Stimulated activated CD8-positive, alpha-beta memory T cell treated with anti-CD3 and anti-CD28 coated beads, Interleukin-4, amount 100 ng/mL, for 4 hours (primary cell): ENCODE results near the gene CACNA2D4.

ENCODE experiments used
- DNase-seq, 2 donors: peaks; one replicate each; pipeline ENCODE4 v3.0.0-alpha.2; 2020; ENCODE audit warnings: low read depth in 2 of 2, low spot score in 1 of 2

CACNA2D4 gene

GRCh38 chr12:1933342-1934051 is 15.0 kb upstream of the CACNA2D4 start:
- DNase-seq = no peak

- DNase-seq = no peak
These were observed 13.9 kb upstream of the CACNA2D4 start for GRCh38 chr12:1932264-1932777.

GRCh38 chr12:1931642-1932041 is 13.2 kb upstream of the CACNA2D4 start:
- DNase-seq = no peak

DNA sequence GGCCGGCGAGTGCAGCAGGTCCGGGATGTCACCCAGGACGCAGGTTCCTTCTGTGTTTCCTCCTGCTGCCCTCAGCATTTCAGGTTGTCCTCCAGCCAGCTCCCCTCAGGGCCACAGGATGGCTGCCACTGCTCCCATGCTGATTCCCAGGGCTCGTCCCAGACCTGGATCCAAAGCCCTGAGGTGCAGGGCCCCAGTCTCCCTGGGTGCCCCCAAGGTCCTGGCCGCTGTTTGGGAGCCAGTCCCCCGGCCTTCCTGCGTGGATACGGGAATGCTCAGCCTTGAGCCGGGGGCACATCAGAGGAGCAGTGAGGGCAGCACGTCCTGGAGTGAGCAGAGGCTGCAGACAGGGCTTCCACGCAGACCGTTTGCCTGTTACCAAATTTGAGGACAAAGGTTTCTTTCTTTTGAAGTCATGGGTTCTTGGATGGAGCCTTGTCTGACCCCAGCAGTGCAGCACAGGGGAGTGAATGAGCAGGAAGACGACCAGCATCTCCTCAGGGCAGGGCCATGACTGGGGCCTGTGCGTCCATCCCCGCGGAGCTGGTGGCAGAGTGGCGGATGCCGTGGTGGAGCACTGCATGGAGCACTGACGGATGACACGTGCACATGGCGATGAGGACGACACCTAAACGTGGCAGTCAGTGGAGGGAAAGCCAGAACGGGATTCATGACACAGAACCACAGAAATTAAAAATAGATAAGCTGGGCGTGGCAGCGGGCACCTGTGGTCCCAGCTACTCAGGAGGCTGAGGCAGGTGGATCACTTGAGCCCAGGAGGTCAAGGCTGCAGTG is 12.5 kb upstream of the CACNA2D4 start:
- DNase-seq = no peak

DNA sequence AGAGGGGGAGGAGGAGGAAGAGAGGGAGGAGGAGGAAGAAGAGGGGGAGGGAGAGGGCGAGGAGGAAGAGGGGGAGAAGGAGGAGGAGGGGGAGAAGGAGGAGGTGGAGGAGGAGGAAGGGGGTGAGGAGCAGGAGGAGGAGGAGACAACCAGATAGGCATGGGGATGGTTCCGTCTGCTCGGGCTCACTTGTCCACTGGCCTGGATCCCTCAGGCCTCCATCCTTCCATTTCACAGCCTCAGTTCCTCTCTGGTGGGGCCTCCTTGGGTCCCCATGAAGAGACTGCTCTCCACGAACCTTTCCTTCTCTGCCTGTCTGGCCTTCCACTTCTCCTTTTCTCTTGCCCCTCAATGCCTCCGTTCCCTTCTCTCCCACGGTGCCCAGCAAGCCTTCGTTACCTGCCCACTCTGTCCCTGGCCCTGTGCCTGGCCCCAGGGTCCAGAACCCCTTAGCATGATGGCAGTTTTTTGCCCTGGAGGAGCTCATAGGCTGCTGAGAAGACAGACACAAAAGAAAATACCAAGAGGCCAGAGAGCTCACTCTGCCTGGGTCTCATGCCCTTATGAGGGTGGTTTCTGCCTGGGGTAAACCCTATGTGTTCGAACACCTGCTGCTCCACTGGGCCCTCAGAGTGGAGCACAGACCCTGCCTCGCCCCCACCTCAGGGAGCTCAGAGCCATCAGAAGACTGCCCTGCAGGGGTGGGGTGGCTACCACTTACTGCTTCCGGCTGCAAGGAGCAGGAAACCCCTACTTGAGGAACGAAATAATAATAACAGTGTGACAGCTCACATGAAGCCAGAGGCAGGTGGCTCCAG is 11.7 kb upstream of the CACNA2D4 start:
- no peak for DNase-seq

DNA sequence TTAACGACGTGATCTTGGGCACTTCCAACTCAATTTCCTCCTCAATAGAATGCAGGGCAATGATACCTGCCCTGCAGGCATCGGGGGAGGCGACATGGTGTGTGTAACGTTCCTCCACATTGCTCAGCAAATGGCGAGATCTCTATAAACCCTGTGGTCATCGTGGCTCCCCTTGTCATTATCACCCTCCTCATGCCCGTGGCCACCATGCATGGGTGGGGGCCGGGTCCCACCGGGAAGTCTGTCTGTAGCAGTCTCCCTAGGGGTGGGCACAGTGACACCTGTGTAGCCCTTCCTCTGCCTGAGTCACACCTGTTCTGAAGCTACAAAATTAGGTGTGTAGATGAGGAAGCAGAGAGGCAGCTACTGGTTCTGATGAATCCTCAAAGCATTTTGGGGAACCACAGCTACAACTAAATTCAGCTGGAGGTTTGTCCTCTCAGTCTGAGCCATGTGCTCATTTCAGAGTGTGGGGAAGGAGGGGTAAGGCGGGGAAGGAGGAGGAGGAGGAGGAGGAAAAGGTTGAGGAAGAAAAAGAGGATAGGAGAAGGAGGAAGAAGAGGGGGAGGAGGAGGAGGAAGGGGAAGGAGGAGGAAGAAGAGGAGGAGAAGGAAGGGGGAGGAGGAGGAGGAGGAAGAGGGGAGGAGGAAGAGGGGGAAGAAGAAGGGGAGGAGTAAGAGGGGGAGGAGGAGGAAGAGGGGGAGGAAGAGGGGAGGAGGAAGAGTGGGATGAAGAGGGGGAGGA is 11.0 kb upstream of the CACNA2D4 start:
- DNase-seq = no peak

- no peak for DNase-seq
These were observed 10.1 kb upstream of the CACNA2D4 start for GRCh38 chr12:1928439-1929121.

DNA sequence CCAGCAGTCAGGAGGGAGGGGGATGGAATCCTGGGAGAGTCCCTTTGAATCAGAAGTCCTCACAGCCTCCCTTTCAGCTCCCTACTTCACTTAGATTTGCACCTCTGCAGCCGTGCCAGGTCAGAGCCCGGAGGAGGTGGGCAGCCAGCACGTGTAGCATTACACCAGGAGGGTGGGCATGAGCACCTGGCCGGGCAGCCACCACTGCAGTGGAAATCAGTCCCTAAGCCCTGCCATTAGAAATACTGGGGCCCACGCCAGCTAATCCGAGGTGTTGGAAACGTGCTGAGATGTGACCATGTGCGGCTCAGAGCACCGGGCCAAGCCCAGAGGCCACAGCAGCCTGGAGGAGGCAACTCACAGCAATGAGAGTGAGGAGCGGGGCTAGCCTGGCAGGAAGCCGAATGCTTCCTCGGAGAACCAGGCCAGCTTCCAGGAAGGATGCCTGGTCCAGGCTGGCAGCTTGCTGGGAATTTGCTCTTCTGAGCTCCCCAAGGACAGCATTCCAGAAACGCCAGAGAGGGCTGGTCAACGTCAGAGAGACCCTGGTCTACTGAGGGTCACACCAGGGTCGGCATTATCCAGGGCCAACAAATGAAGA is 9.4 kb upstream of the CACNA2D4 start:
- no peak for DNase-seq

DNA sequence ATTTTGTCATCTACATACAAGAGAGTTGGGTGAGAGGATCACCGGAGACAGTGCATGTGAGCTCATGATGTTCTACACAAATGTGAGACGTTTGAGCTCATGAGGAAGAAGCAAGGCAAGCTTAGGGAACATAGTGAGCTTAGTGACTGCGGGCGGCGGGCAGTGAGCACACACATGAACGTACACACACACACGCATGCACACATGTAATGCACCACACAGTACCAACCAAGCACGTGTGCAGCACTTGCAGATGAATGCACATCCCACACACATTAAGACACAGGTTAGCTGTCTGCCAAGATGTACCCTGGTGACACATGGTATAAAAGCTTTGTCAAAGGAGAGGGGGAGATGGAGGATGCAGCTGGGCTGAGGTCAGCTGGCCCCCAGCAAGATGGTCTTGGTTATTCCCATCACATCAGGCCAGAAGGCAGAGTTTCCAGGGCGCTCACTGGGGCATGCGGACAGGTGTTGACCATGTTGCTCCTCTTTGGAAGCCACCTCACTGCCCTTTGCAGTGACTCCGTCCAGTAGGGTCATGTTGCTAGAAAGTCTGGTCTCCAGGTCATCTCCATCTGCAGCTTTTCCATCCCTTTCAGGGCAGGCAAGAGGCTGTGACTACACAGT is 8.7 kb upstream of the CACNA2D4 start:
- no peak for DNase-seq

DNA sequence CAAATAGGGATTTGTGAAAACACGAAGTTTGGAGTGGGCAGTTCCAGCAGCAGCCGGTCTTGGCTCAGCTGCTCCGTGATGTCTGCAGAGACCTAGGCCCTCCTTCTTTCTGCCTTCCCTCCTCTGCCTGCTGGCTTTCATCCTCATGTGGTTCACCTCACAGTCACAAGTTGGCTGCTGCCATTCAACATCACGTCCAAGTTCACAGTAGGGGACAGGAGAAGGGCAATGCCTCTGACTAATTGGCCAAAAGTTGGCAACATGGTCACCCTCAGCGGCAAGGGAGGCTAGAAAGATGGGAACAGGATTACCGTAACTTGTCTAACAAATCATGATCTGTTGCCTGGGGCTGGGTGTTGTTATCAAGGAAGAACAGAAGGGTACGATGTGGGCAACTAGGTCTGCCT is 7.8 kb upstream of the CACNA2D4 start:
- DNase-seq = no peak

DNA sequence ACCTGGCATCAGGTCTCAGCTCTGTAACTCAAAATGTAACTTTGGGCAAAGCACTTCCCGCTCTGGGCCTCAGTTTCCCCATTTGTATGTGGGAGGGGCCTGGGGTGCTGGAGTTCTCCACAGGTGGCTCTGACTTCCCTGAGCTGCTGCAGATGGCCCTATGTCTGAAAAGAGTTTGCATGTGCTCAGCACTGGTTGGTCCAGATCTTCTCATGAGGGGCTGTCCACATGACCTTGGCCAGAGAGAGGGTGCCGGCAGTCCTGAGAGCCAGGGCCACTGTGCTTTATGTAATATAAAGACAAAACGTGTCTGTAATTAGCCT is 7.2 kb upstream of the CACNA2D4 start:
- DNase-seq = no peak

DNA sequence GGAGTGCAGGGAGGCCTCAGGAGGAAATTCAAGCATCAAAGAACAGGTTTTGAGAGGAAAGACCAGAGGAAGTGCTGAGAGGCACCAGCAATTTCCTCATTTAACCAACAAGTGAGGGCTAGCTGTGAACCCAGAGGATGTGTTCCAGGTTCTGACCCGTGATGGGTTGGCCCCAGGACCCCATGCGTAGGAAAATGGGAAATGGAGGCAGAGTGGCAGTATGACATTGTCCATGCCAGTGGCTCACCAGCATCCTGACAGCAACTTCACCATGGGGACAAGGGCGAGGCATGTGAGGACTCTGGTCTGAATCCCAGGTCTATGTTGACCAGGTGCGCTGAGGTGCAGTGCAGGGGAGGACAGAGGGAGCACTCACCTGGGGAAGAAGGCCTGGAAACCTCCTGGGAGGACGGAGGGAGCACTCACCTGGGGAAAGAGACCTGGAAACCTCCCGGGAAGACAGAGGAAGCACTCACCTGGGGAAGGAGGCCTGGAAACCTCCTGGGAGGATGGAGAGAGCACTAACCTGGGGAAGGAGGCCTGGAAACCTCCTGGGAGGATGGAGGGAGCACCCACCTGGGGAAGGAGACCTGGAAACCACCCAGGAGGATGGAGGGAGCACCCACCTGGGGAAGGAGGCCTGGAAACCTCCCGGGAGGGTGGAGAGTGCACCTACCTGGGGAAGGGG is 6.7 kb upstream of the CACNA2D4 start:
- no peak for DNase-seq

DNA sequence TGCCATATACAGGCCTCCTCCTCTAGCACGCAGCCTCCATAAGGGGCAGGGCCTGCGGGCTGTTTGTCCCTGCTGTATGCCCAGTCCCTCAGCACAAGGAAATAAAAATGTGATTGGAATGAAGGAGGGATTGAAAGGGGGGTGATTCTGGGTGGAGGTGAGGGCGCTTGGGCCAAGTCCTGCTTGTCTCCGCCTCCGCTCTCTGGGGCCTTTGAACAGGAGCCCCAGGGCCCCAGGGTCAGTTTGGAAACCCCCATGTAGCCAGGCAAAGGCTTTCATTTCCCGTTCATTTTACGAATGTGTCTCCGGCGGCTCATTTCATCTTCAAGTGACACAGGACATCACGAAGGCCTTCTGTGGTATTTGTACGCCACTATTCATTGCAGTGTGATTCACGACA is 4.5 kb upstream of the CACNA2D4 start:
- DNase-seq = no peak

DNA sequence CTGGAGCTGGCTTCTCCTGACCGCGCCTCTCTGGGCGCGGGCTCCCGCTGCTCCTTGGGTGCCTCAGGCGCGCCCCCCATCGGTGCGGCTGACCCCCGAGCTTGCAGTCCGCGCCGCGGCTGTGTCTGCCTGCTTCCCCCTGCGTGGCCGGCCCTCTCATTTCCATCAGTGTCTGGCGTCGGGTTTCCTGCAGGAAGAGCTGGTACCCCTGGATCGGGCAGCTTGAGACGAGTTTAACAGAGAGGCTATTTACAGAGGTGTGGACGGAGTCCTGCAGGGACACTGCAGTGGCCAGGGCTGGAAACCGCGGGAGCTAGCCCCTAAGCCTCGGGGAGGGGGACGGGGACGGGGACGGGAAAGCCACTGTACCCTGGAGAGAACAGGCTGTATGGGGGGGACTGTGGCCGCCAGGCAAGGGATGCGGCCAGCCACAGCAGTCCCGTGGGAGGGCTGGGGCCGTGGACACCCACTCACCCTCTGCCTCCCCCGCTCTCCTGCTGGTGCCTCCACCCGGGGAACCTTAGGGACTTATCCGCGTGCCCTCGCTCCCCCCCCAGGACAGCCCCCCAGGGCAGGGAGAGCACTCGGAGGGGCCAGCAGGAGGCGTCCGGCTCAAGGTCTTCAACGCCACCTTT is 3.7 kb upstream of the CACNA2D4 start:
- no peak for DNase-seq

DNA sequence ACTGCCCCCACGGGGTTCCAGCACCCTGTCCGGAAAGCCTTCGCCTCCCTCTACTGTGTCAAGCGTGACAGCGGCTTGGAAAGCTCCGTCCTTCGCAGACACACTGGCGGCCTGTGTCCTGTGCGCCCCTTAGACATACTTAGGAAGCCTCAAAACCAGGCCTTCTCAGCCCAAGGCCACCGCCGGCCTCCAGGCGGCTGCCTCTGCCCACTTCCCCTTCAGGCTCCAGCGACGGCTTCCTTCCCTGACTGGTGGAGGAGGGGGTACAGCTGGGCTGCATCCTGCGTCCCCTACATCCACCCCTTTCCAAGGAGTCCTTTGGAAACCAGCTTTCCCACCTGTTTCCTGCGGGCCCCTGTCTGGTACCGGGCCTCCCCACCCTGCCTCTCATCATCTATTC is 2.5 kb upstream of the CACNA2D4 start:
- DNase-seq = no peak

GRCh38 chr12:1920436-1920835 is 2.0 kb upstream of the CACNA2D4 start:
- no peak for DNase-seq

GRCh38 chr12:1919763-1920162 is 1.3 kb upstream of the CACNA2D4 start:
- no peak for DNase-seq

DNA sequence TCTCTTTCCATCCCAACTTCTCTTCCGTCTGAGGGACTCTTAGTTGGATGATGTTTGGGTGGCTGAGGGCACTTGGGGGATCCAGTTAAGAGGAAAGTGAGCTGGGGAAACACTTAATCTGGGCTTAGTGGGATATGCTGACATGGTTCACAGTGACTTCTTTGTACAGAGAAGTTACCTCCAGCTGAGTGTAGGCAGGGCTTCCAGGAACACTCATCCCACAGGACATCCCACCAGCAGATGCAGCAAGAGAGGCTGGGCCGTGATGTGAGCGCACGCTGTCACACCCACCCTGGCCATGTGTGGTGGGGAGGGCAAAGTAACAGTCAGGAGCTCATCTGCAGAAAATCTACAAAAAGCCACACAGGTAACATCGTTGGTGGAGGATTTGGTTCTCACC is 832 bp upstream of the CACNA2D4 start:
- no peak for DNase-seq

- DNase-seq = no peak
These were observed 408 bp upstream of the CACNA2D4 start for GRCh38 chr12:1918884-1919236.
